HUES64 (cell line): ENCODE data around the gene IL15RA.
"Not testable (repeated sequence)": the region's sequence is repeated elsewhere in the genome, so short reads cannot be mapped to it uniquely, and the experiment has no call there.

ENCODE experiments used
- H3K27ac ChIP-seq: 2 replicates; pipeline ENCODE4 v1.7.0; 2013; ENCODE audit warnings: low read depth, low read length, inconsistent platforms
- H3K27me3 ChIP-seq: 2 replicates; pipeline ENCODE4 v1.6.1; 2013; ENCODE audit warnings: mild to moderate bottlenecking, low read length; ENCODE audit not compliant: insufficient read depth
- H3K36me3 ChIP-seq: 2 replicates; pipeline ENCODE4 v1.6.1; 2013; ENCODE audit warnings: mild to moderate bottlenecking, low read length; ENCODE audit not compliant: insufficient read depth
- H3K4me1 ChIP-seq: 2 replicates; pipeline ENCODE4 v1.6.1; 2013; ENCODE audit warnings: mild to moderate bottlenecking, low read length, moderate library complexity; ENCODE audit not compliant: insufficient read depth
- H3K4me3 ChIP-seq: 2 replicates; pipeline ENCODE4 v1.5.1; 2013; ENCODE audit warnings: mild to moderate bottlenecking, low read length, moderate library complexity
- H3K9ac ChIP-seq: 2 replicates; pipeline ENCODE4 v1.6.1; 2013; ENCODE audit warnings: mild to moderate bottlenecking, low read depth, low read length
- H3K9me3 ChIP-seq: 2 replicates; pipeline ENCODE4 v1.6.1; 2013; ENCODE audit warnings: low read depth, low read length; ENCODE audit not compliant: insufficient read depth
- WGBS: fragments of 150-250, 120-280 bp; methylation state at CpG from one replicate; pipeline ENCODE4 v1.1.7; 2013; ENCODE audit warnings: missing lambda C conversion rate; 5-methylcytosine and 5-hydroxymethylcytosine counted together

The IL15RA gene

GRCh38 chr10:5918763-5919162, 58.6 kb downstream of the IL15RA start:
- Histone ChIP-seq H3K27ac (no peak overlapping the region), H3K9ac (no peak overlapping the region), H3K9me3 (no peaks in the 10 kb centered on the region), H3K4me1 (no peaks in the 10 kb centered on the region), H3K27me3 (no peaks in the 10 kb centered on the region), H3K36me3 (peaks cover 98% of the 10 kb centered on the region), H3K4me3 (no peak overlapping the region)
- WGBS, result 98% methylated on average over 4 of the region's 4 CpGs

GRCh38 chr10:5917305-5917704, 60.0 kb downstream of the IL15RA start:
- H3K9ac ChIP-seq, result no peak overlapping the region
- WGBS, result 96% methylated on average over 13 of the region's 13 CpGs
- H3K36me3 ChIP-seq, result peaks cover 97% of the 10 kb centered on the region
- H3K4me3 ChIP-seq, result no peak overlapping the region
- H3K27me3 ChIP-seq, result no peaks in the 10 kb centered on the region
- no peak overlapping the region for H3K27ac ChIP-seq
- no peaks in the 10 kb centered on the region for H3K4me1 ChIP-seq
- no peaks in the 10 kb centered on the region for H3K9me3 ChIP-seq

GRCh38 chr10:5915451-5915850, 61.9 kb downstream of the IL15RA start:
- Histone ChIP-seq H3K4me3 (no peak overlapping the region), H3K4me1 (no peaks in the 10 kb centered on the region), H3K9me3 (no peaks in the 10 kb centered on the region), H3K9ac (no peak overlapping the region), H3K36me3 (peaks cover 94% of the 10 kb centered on the region), H3K27me3 (no peaks in the 10 kb centered on the region), H3K27ac (no peak overlapping the region)
- 96% methylated on average over 14 of the region's 14 CpGs for WGBS

GRCh38 chr10:5913736-5914135, 63.6 kb downstream of the IL15RA start:
- H3K36me3 ChIP-seq, result peaks cover 97% of the 10 kb centered on the region
- H3K27me3 ChIP-seq, result no peaks in the 10 kb centered on the region
- WGBS, result 97% methylated on average over 3 of the region's 4 CpGs
- H3K9me3 ChIP-seq, result no peaks in the 10 kb centered on the region
- H3K27ac ChIP-seq, result no peak overlapping the region
- H3K9ac ChIP-seq, result no peak overlapping the region
- H3K4me1 ChIP-seq, result no peaks in the 10 kb centered on the region
- no peak overlapping the region for H3K4me3 ChIP-seq

GRCh38 chr10:5911670-5912069, 65.7 kb downstream of the IL15RA start:
- Histone ChIP-seq H3K9me3 (no peaks in the 10 kb centered on the region), H3K4me1 (no peaks in the 10 kb centered on the region), H3K4me3 (no peak overlapping the region), H3K27me3 (no peaks in the 10 kb centered on the region), H3K9ac (no peak overlapping the region), H3K27ac (no peak overlapping the region), H3K36me3 (peaks cover 88% of the 10 kb centered on the region)
- WGBS, result 93% methylated on average over 4 of the region's 4 CpGs

GRCh38 chr10:5910323-5911100, 66.8 kb downstream of the IL15RA start:
- H3K27me3 ChIP-seq, result no peaks in the 10 kb centered on the region
- no peaks in the 10 kb centered on the region for H3K4me1 ChIP-seq
- no peak overlapping the region for H3K9ac ChIP-seq
- no peaks in the 10 kb centered on the region for H3K9me3 ChIP-seq
- peaks cover 88% of the 10 kb centered on the region for H3K36me3 ChIP-seq
- no peak overlapping the region for H3K27ac ChIP-seq
- 94% methylated on average over 18 of the region's 18 CpGs for WGBS
- no peak overlapping the region for H3K4me3 ChIP-seq

DNA sequence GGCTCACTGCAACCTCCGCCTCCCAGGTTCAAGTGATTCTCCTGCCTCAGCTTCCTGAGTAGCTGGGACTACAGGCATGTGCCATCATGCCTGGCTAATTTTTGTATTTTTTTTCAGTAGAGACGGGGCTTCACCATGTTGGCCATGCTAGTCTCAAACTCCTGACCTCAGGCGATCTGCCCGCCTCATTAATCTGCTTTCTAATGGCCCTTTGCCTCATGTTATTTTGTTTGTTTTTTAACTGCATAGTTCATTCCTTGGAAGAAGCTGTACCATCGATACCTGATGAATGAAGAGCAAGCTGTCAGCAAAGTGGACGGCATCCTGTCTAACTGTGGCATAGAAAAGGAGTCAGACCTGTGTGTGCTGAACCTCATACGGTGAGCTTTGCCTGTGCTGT, 68.7 kb downstream of the IL15RA start:
- not testable (repeated sequence) for H3K9ac ChIP-seq, H3K9me3 ChIP-seq, H3K27ac ChIP-seq, H3K27me3 ChIP-seq, H3K4me1 ChIP-seq, H3K4me3 ChIP-seq
- WGBS, result 93% methylated on average over 7 of the region's 7 CpGs
- peaks cover 78% of the 10 kb centered on the region for H3K36me3 ChIP-seq

DNA sequence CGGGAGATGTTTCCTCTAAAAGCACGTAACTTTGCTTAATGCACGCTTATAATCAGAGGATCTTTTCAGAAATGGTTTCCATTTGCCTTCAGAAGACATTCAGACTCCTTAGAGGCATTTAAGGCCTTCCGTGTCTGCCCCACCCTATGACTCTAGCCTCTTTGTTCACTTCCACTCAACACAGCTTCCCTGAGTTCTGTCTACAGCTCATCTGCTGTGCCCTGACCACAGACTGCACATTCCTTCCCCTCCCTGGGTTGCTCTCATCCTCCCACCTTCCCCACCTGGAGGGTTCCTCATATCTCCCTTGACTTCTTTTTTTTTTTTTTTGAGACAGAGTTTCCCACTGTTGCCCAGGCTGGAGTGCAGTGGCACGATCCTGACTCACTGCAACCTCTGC, 70.7 kb downstream of the IL15RA start:
- no peaks in the 10 kb centered on the region for H3K4me1 ChIP-seq

DNA sequence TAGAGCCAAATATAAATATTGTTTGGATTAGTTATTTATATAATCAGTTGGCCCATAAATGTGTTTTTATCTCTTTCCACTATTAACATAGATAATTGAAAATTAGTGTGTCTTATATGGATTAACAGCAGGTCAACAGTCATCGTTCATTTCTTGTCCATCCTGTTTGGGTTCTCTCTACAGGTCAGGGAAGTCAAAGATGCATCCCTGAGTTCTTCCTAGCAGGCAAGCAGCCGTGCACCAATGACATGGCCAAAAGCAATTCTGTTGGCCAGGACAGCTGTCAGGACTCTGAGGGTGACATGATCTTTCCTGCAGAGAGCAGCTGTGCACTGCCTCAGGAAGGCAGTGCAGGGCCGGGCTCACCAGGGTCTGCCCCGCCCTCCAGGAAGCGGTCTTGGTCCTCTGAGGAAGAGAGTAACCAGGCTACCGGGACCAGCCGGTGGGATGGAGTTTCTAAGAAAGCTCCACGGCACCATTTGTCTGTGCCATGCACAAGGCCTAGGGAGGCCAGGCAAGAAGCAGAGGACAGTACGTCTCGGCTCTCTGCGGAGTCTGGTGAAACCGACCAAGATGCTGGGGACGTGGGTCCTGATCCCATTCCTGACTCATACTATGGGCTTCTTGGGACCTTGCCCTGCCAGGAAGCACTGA, 71.4 kb downstream of the IL15RA start:
- 94% methylated on average over 13 of the region's 13 CpGs for WGBS
- Histone ChIP-seq H3K27ac (no peak overlapping the region), H3K27me3 (no peaks in the 10 kb centered on the region), H3K9ac (no peak overlapping the region), H3K4me1 (no peaks in the 10 kb centered on the region), H3K9me3 (no peaks in the 10 kb centered on the region), H3K36me3 (peaks cover 60% of the 10 kb centered on the region), H3K4me3 (no peak overlapping the region)

More for the DNA sequence above, 70.7 kb downstream of the IL15RA start:
- Histone ChIP-seq H3K36me3 (peaks cover 67% of the 10 kb centered on the region), H3K9me3 (no peaks in the 10 kb centered on the region), H3K9ac (no peak overlapping the region), H3K4me3 (no peak overlapping the region), H3K27ac (no peak overlapping the region), H3K27me3 (no peaks in the 10 kb centered on the region)
- WGBS, result 86% methylated on average over 5 of the region's 5 CpGs

DNA sequence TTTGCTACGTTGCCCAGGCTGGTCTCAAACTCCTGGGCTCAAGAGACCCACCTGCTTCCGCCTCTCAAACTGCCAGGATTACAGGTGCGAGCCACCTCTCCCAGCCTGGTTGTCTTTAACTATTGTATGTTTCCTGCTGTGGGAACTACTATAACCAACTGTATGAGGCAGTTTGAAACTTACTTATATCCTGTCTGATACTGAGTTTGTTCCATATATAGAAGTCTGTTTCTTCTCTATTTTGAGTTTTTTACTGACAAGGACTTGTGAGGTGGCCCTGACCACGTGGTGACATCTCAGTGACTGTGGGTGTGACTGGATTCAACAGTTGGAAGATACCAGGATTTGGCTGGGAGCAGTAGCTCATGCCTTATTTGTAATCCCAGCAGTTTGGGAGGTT, 73.1 kb downstream of the IL15RA start:
- WGBS, result 96% methylated on average over 3 of the region's 4 CpGs
- no peak overlapping the region for H3K4me3 ChIP-seq

DNA sequence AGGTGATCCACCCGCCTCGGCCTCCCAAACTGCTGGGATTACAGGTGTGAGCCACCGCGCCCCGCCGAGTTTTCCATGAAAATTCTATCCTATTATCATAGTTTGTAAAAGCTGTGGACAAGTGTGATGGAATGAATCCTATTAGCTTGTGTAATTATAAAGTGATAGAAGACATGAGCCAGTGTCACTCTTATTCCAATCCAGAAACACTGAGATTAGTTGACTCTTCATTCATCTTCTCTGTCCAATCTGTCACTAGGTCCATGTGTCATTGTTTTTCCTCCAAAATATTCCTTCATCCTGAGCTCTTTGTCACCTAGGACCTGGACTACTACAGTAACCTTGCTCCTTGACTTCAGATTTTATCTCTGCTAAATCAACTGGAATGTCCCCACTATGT, 73.8 kb downstream of the IL15RA start:
- Histone ChIP-seq H3K27me3 (no peaks in the 10 kb centered on the region), H3K4me1 (no peaks in the 10 kb centered on the region), H3K36me3 (peaks cover 36% of the 10 kb centered on the region), H3K9me3 (no peaks in the 10 kb centered on the region), H3K9ac (no peak overlapping the region), H3K4me3 (no peak overlapping the region), H3K27ac (no peak overlapping the region)
- 96% methylated on average over 6 of the region's 6 CpGs for WGBS

More for the DNA sequence above, 73.1 kb downstream of the IL15RA start:
- Histone ChIP-seq H3K9me3 (no peaks in the 10 kb centered on the region), H3K4me1 (no peaks in the 10 kb centered on the region), H3K36me3 (peaks cover 43% of the 10 kb centered on the region), H3K9ac (no peak overlapping the region), H3K27ac (no peak overlapping the region), H3K27me3 (no peaks in the 10 kb centered on the region)
